ENCODE measurements around the gene IL15RA.

The IL15RA gene

GRCh38 chr10:5942001-5942400, 35.3 kb downstream of the IL15RA start:
- Histone ChIP-seq H3K27ac (ENCODE audit: insufficient read depth in 1 of 2, low read depth in 1 of 2, low read length in 2 of 2, poor library complexity in 1 of 2, severe bottlenecking in 2 of 2) (no peak overlapping the region), H3K36me3 (ENCODE audit: control insufficient read depth in 4 of 4, insufficient read depth in 4 of 4, low read length in 3 of 4) (peaks cover 3 to 20% (median 14%) of the 10 kb centered on the region in 4 experiments), H3K9me3 (ENCODE audit: control extremely low read depth in 1 of 5, control insufficient read depth in 4 of 5, insufficient read depth in 2 of 5, low read depth in 1 of 5, low read length in 4 of 5) (no peaks in the 10 kb centered on the region), H3K4me3 (ENCODE audit: control insufficient read depth in 1 of 7, extremely low read depth in 1 of 7, insufficient read depth in 4 of 7, low read depth in 2 of 7, low read length in 6 of 7) (no peak overlapping the region), H3K4me1 (ENCODE audit: control extremely low read depth in 1 of 4, control insufficient read depth in 4 of 4, insufficient read depth in 4 of 4, low read length in 3 of 4) (peaks cover 0 to 29% (median 28%) of the 10 kb centered on the region in 4 experiments), H3K27me3 (replicated peaks in 2 of 5; ENCODE audit: control insufficient read depth in 4 of 5, insufficient read depth in 5 of 5, low read length in 4 of 5) (no peaks in the 10 kb centered on the region)
- CTCF ChIA-PET, result no interaction called here
- WGBS (ENCODE audit: insufficient coverage), result 100% methylated on average over 7 of the region's 13 CpGs
- POLR2A ChIA-PET, result no interaction called here
- no peak for DNase-seq

- Histone ChIP-seq H3K27ac (ENCODE audit: insufficient read depth in 1 of 2, low read depth in 1 of 2, low read length in 2 of 2, poor library complexity in 1 of 2, severe bottlenecking in 2 of 2) (no peak overlapping the region), H3K4me1 (ENCODE audit: control extremely low read depth in 1 of 4, control insufficient read depth in 4 of 4, insufficient read depth in 4 of 4, low read length in 3 of 4) (peaks cover 0 to 26% (median 24%) of the 10 kb centered on the region in 4 experiments), H3K4me3 (ENCODE audit: control insufficient read depth in 1 of 7, extremely low read depth in 1 of 7, insufficient read depth in 4 of 7, low read depth in 2 of 7, low read length in 6 of 7) (no peak overlapping the region), H3K36me3 (ENCODE audit: control insufficient read depth in 4 of 4, insufficient read depth in 4 of 4, low read length in 3 of 4) (peaks cover 3 to 24% (median 16%) of the 10 kb centered on the region in 4 experiments), H3K9me3 (ENCODE audit: control extremely low read depth in 1 of 5, control insufficient read depth in 4 of 5, insufficient read depth in 2 of 5, low read depth in 1 of 5, low read length in 4 of 5) (no peaks in the 10 kb centered on the region), H3K27me3 (replicated peaks in 2 of 5; ENCODE audit: control insufficient read depth in 4 of 5, insufficient read depth in 5 of 5, low read length in 4 of 5) (no peaks in the 10 kb centered on the region)
- ChIA-PET CTCF (no interaction called here), POLR2A (no interaction called here)
- WGBS (ENCODE audit: insufficient coverage), result 92% methylated on average over 7 of the region's 7 CpGs
- DNase-seq, result no peak
Measured at GRCh38 chr10:5941579-5941978, 35.8 kb downstream of the IL15RA start.

- H3K27ac ChIP-seq (ENCODE audit: insufficient read depth in 1 of 2, low read depth in 1 of 2, low read length in 2 of 2, poor library complexity in 1 of 2, severe bottlenecking in 2 of 2), result peak overlapping the region in 1 of 2 experiments; percentile 0
- POLR2A ChIA-PET, result no interaction called here
- CTCF ChIA-PET, result no interaction called here
- peaks cover 3 to 31% (median 20%) of the 10 kb centered on the region in 4 experiments for H3K36me3 ChIP-seq (ENCODE audit: control insufficient read depth in 4 of 4, insufficient read depth in 4 of 4, low read length in 3 of 4)
- H3K9me3 ChIP-seq (ENCODE audit: control extremely low read depth in 1 of 5, control insufficient read depth in 4 of 5, insufficient read depth in 2 of 5, low read depth in 1 of 5, low read length in 4 of 5), result no peaks in the 10 kb centered on the region
- DNase-seq, result no peak
- peaks cover 0 to 22% (median 17%) of the 10 kb centered on the region in 4 experiments for H3K4me1 ChIP-seq (ENCODE audit: control extremely low read depth in 1 of 4, control insufficient read depth in 4 of 4, insufficient read depth in 4 of 4, low read length in 3 of 4)
- no peak overlapping the region for H3K4me3 ChIP-seq (ENCODE audit: control insufficient read depth in 1 of 7, extremely low read depth in 1 of 7, insufficient read depth in 4 of 7, low read depth in 2 of 7, low read length in 6 of 7)
- H3K27me3 ChIP-seq (replicated peaks in 2 of 5; ENCODE audit: control insufficient read depth in 4 of 5, insufficient read depth in 5 of 5, low read length in 4 of 5), result no peaks in the 10 kb centered on the region
- WGBS (ENCODE audit: insufficient coverage), result 95% methylated on average over 5 of the region's 6 CpGs
Measured at GRCh38 chr10:5940807-5941218, 36.5 kb downstream of the IL15RA start.

GRCh38 chr10:5938291-5938690, 39.1 kb downstream of the IL15RA start:
- no peaks in the 10 kb centered on the region for H3K27me3 ChIP-seq (replicated peaks in 2 of 5; ENCODE audit: control insufficient read depth in 4 of 5, insufficient read depth in 5 of 5, low read length in 4 of 5)
- no peaks in the 10 kb centered on the region for H3K9me3 ChIP-seq (ENCODE audit: control extremely low read depth in 1 of 5, control insufficient read depth in 4 of 5, insufficient read depth in 2 of 5, low read depth in 1 of 5, low read length in 4 of 5)
- POLR2A ChIA-PET, result no interaction called here
- no peak for DNase-seq
- CTCF ChIA-PET, result no interaction called here
- 97% methylated on average over 12 of the region's 12 CpGs for WGBS (ENCODE audit: insufficient coverage)
- H3K27ac ChIP-seq (ENCODE audit: insufficient read depth in 1 of 2, low read depth in 1 of 2, low read length in 2 of 2, poor library complexity in 1 of 2, severe bottlenecking in 2 of 2), result no peak overlapping the region
- no peak overlapping the region for H3K4me3 ChIP-seq (ENCODE audit: control insufficient read depth in 1 of 7, extremely low read depth in 1 of 7, insufficient read depth in 4 of 7, low read depth in 2 of 7, low read length in 6 of 7)
- peaks cover 5 to 46% (median 33%) of the 10 kb centered on the region in 4 experiments for H3K36me3 ChIP-seq (ENCODE audit: control insufficient read depth in 4 of 4, insufficient read depth in 4 of 4, low read length in 3 of 4)
- H3K4me1 ChIP-seq (ENCODE audit: control extremely low read depth in 1 of 4, control insufficient read depth in 4 of 4, insufficient read depth in 4 of 4, low read length in 3 of 4), result peaks cover 0 to 8% (median 5%) of the 10 kb centered on the region in 4 experiments

GRCh38 chr10:5937016-5937415, 40.3 kb downstream of the IL15RA start:
- H3K4me1 ChIP-seq (ENCODE audit: control extremely low read depth in 1 of 4, control insufficient read depth in 4 of 4, insufficient read depth in 4 of 4, low read length in 3 of 4), result no peaks in the 10 kb centered on the region
- WGBS (ENCODE audit: insufficient coverage), result 92% methylated on average over 18 of the region's 18 CpGs
- ChIA-PET CTCF (interaction anchor here (1.0 kb wide), 1 partner anchor 19 kb away, joined by 3 read pairs; no protein-coding TSS in a partner anchor), POLR2A (no interaction called here)
- H3K4me3 ChIP-seq (ENCODE audit: control insufficient read depth in 1 of 7, extremely low read depth in 1 of 7, insufficient read depth in 4 of 7, low read depth in 2 of 7, low read length in 6 of 7), result no peak overlapping the region
- DNase-seq, result no peak
- no peak overlapping the region for H3K27ac ChIP-seq (ENCODE audit: insufficient read depth in 1 of 2, low read depth in 1 of 2, low read length in 2 of 2, poor library complexity in 1 of 2, severe bottlenecking in 2 of 2)
- no peaks in the 10 kb centered on the region for H3K27me3 ChIP-seq (replicated peaks in 2 of 5; ENCODE audit: control insufficient read depth in 4 of 5, insufficient read depth in 5 of 5, low read length in 4 of 5)
- peaks cover 8 to 49% (median 36%) of the 10 kb centered on the region in 4 experiments for H3K36me3 ChIP-seq (ENCODE audit: control insufficient read depth in 4 of 4, insufficient read depth in 4 of 4, low read length in 3 of 4)
- H3K9me3 ChIP-seq (ENCODE audit: control extremely low read depth in 1 of 5, control insufficient read depth in 4 of 5, insufficient read depth in 2 of 5, low read depth in 1 of 5, low read length in 4 of 5), result no peaks in the 10 kb centered on the region

- H3K4me3 ChIP-seq (ENCODE audit: control insufficient read depth in 1 of 7, extremely low read depth in 1 of 7, insufficient read depth in 4 of 7, low read depth in 2 of 7, low read length in 6 of 7), result no peak overlapping the region
- no peak for DNase-seq
- H3K36me3 ChIP-seq (ENCODE audit: control insufficient read depth in 4 of 4, insufficient read depth in 4 of 4, low read length in 3 of 4), result peaks cover 8 to 59% (median 41%) of the 10 kb centered on the region in 4 experiments
- no peaks in the 10 kb centered on the region for H3K4me1 ChIP-seq (ENCODE audit: control extremely low read depth in 1 of 4, control insufficient read depth in 4 of 4, insufficient read depth in 4 of 4, low read length in 3 of 4)
- no peaks in the 10 kb centered on the region for H3K9me3 ChIP-seq (ENCODE audit: control extremely low read depth in 1 of 5, control insufficient read depth in 4 of 5, insufficient read depth in 2 of 5, low read depth in 1 of 5, low read length in 4 of 5)
- POLR2A ChIA-PET, result no interaction called here
- CTCF ChIA-PET, result no interaction called here
- H3K27ac ChIP-seq (ENCODE audit: insufficient read depth in 1 of 2, low read depth in 1 of 2, low read length in 2 of 2, poor library complexity in 1 of 2, severe bottlenecking in 2 of 2), result no peak overlapping the region
- WGBS (ENCODE audit: insufficient coverage), result 96% methylated on average over 10 of the region's 10 CpGs
- H3K27me3 ChIP-seq (replicated peaks in 2 of 5; ENCODE audit: control insufficient read depth in 4 of 5, insufficient read depth in 5 of 5, low read length in 4 of 5), result no peaks in the 10 kb centered on the region
Measured at GRCh38 chr10:5935628-5936027, 41.7 kb downstream of the IL15RA start.

GRCh38 chr10:5933909-5934546, 43.3 kb downstream of the IL15RA start:
- no peaks in the 10 kb centered on the region for H3K4me1 ChIP-seq (ENCODE audit: control extremely low read depth in 1 of 4, control insufficient read depth in 4 of 4, insufficient read depth in 4 of 4, low read length in 3 of 4)
- ChIA-PET POLR2A (no interaction called here), CTCF (interaction anchor here (0.6 kb wide), 1 partner anchor 482 kb away, joined by 3 read pairs; no protein-coding TSS in a partner anchor)
- no peaks in the 10 kb centered on the region for H3K27me3 ChIP-seq (replicated peaks in 2 of 5; ENCODE audit: control insufficient read depth in 4 of 5, insufficient read depth in 5 of 5, low read length in 4 of 5)
- peak in 2 of 3 donors; percentile 31 to 50 for DNase-seq
- 97% methylated on average over 9 of the region's 14 CpGs for WGBS (ENCODE audit: insufficient coverage)
- H3K36me3 ChIP-seq (ENCODE audit: control insufficient read depth in 4 of 4, insufficient read depth in 4 of 4, low read length in 3 of 4), result peaks cover 12 to 75% (median 50%) of the 10 kb centered on the region in 4 experiments
- no peaks in the 10 kb centered on the region for H3K9me3 ChIP-seq (ENCODE audit: control extremely low read depth in 1 of 5, control insufficient read depth in 4 of 5, insufficient read depth in 2 of 5, low read depth in 1 of 5, low read length in 4 of 5)
- H3K4me3 ChIP-seq (ENCODE audit: control insufficient read depth in 1 of 7, extremely low read depth in 1 of 7, insufficient read depth in 4 of 7, low read depth in 2 of 7, low read length in 6 of 7), result no peak overlapping the region
- H3K27ac ChIP-seq (ENCODE audit: insufficient read depth in 1 of 2, low read depth in 1 of 2, low read length in 2 of 2, poor library complexity in 1 of 2, severe bottlenecking in 2 of 2), result no peak overlapping the region
